ENCODE measurements around the gene CEP350. TPM values are rescaled to one million over a fixed set of nuclear protein-coding genes. Genes with fewer than 3 reads are reported as not detected.

CEP350 gene
- total RNA-seq, 4 donors from 2014 or later, result 40.0 to 60.3 (median 57.3) TPM

DNA sequence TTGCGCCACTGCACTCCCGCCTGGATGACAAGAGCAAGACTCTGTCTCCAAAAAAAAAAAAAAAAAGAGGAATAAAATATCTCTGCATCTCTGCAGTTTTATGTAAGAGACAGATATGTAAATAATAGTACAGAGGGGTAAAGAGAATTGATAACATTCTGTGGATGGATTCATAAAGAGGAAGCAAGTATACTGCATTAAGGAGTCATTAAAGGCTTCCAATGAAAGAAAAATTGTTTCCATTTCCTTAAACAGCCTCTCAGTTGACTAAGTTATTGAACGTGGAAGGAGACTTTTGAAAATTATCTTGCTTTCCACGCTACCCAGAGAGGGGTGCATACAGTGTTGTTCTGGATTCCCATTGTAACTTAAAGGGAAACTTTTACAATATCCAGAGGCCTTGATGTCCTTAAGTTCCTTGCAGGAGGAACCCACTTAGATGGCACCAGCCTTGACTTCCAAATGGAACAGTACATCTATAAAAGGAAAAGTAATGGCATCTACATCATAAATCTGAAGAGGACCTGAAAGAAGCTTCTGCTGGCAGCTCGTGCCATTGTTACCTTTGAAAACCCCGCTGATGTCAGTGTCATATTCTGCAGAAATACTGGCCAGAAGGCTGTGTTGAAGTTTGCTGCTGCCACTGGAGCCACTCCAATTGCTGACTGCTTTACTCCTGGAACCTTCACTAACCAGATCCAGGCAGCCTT is 13.8 kb downstream of the CEP350 start:
- intact Hi-C loops (cut with DNase I; ENCODE audit: low total_unique reads), result no loop called here
- Histone ChIP-seq H3K36me3 (no peaks in the 10 kb centered on the region), H3K4me1 (peaks cover 9 to 55% (median 18%) of the 10 kb centered on the region in 4 donors), H3K27ac (peak overlapping the region; percentile 38 to 72 (median 58)), H3K9me3 (peaks cover 0 to 11% of the 10 kb centered on the region in 2 donors), H3K4me3 (no peak overlapping the region), H3K27me3 (no peaks in the 10 kb centered on the region)
- in situ Hi-C loops (cut with MboI; ENCODE audit: low pct_ligation_motif_present in 1 of 4, low pct_unique_long_range_greater_than_20kb in 1 of 4, low sequenced_read_pairs in 3 of 4), result no loop called here
- TF ChIP-seq POLR2A (IDR thresholded peaks at IDR 0.05) (no peak), EP300 (IDR thresholded peaks at IDR 0.05; ENCODE audit: low read depth) (no peak), POLR2AphosphoS5 (IDR thresholded peaks at IDR 0.05) (no peak)
- TF ChIP-seq, protein P1, sequence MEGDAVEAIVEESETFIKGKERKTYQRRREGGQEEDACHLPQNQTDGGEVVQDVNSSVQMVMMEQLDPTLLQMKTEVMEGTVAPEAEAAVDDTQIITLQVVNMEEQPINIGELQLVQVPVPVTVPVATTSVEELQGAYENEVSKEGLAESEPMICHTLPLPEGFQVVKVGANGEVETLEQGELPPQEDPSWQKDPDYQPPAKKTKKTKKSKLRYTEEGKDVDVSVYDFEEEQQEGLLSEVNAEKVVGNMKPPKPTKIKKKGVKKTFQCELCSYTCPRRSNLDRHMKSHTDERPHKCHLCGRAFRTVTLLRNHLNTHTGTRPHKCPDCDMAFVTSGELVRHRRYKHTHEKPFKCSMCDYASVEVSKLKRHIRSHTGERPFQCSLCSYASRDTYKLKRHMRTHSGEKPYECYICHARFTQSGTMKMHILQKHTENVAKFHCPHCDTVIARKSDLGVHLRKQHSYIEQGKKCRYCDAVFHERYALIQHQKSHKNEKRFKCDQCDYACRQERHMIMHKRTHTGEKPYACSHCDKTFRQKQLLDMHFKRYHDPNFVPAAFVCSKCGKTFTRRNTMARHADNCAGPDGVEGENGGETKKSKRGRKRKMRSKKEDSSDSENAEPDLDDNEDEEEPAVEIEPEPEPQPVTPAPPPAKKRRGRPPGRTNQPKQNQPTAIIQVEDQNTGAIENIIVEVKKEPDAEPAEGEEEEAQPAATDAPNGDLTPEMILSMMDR (IDR thresholded peaks at IDR 0.05), result no peak
- WGBS, 2 donors (ENCODE audit: low coverage in 1 of 2), result 96 to 97% methylated on average over 5 to 6 of the region's 6 CpGs
- DNase-seq, result no peak

DNA sequence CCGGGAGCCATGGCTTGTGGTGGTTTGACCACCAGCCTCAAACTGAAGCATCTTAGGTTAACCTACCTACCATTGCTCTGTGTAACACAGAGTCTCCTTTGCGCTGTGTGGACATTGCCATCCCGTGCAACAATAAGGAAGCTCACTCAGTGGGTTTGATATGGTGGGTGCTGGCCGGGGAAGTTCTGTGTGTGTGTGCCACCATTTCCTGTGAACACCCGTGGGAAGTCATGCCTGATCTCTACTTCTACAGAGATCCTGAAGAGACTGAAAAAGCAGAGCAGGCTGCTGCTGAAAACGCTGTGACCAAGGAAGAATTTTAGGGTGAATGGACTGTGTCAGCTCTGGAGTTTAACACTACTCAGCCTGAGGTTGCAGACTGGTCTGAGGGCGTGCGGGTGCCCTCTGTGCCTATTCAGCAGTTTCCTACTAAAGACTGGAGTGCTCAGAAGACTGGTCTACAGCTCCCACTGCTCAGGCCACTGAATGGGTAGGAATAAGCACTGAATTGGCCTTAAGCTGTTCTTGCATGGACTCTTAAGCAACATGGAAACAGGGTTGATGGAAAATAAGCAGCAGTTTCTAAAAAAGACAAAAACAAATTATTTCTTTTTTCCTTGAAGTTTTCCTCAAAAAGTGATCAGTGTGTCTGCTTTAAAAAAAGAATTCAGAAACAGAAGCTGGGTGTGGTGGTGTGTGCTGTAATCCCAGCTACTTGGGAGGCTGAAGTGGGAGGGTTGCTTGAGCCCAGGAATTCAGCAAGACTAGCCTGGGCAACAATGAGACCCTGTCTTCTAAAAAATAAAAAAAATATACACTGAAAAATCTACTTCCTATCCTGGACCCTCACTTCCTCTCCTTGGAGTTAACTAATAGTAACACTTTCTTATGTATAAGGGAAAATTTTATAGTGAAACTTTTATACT is 14.6 kb downstream of the CEP350 start:
- H3K9me3 ChIP-seq, result peaks cover 0 to 11% of the 10 kb centered on the region in 2 donors
- H3K36me3 ChIP-seq, result no peaks in the 10 kb centered on the region
- DNase-seq, result no peak
- peak overlapping the region; percentile 38 to 72 (median 58) for H3K27ac ChIP-seq
- H3K4me3 ChIP-seq, result no peak overlapping the region
- H3K4me1 ChIP-seq, result peaks cover 9 to 49% (median 18%) of the 10 kb centered on the region in 4 donors
- no peaks in the 10 kb centered on the region for H3K27me3 ChIP-seq
- WGBS, 2 donors (ENCODE audit: low coverage in 1 of 2), result 69% methylated on average over 8 of the region's 8 CpGs; no CpG with 5 or more reads in 1 of the 2 donors
- in situ Hi-C loops (cut with MboI; ENCODE audit: low pct_ligation_motif_present in 1 of 4, low pct_unique_long_range_greater_than_20kb in 1 of 4, low sequenced_read_pairs in 3 of 4), result no loop called here
- TF ChIP-seq POLR2A (IDR thresholded peaks at IDR 0.05) (no peak), EP300 (IDR thresholded peaks at IDR 0.05; ENCODE audit: low read depth) (no peak), POLR2AphosphoS5 (IDR thresholded peaks at IDR 0.05) (no peak)
- TF ChIP-seq, protein P1 (IDR thresholded peaks at IDR 0.05), result no peak
- intact Hi-C loops (cut with DNase I; ENCODE audit: low total_unique reads), result no loop called here

DNA sequence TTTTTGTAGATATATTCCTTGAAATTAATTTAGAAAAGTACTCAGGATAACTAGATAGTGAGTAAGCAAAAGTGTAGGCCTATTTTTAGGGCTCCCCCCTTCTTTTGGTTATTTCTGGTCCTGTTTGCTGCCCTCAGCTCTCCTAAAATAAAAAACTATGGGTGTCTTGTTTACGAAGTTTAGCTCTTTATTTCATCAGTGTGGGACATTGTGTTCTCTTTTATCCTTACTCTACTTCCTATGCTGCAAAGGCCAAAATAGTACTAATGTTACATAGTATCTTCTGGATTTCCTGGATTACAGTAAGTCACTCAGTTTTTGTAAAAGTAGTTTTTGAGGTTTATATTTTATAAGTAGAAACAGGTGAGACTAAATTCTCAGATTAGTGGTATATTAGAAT is 15.4 kb downstream of the CEP350 start:
- H3K27ac ChIP-seq, result peak overlapping the region; percentile 38 to 72 (median 58)
- intact Hi-C loops (cut with DNase I; ENCODE audit: low total_unique reads), result no loop called here
- peaks cover 0 to 11% of the 10 kb centered on the region in 2 donors for H3K9me3 ChIP-seq
- no peak overlapping the region for H3K4me3 ChIP-seq
- H3K4me1 ChIP-seq, result peaks cover 9 to 42% (median 18%) of the 10 kb centered on the region in 4 donors
- DNase-seq, result no peak
- no peaks in the 10 kb centered on the region for H3K27me3 ChIP-seq
- TF ChIP-seq EP300 (IDR thresholded peaks at IDR 0.05; ENCODE audit: low read depth) (peak; percentile 78), POLR2A (IDR thresholded peaks at IDR 0.05) (no peak), POLR2AphosphoS5 (IDR thresholded peaks at IDR 0.05) (peak in 2 of 3 donors; percentile 46 to 53)
- TF ChIP-seq, protein P1 (IDR thresholded peaks at IDR 0.05), result no peak
- H3K36me3 ChIP-seq, result no peaks in the 10 kb centered on the region
- 68 to 83% methylated on average over 1 of the region's 1 CpG for WGBS, 2 donors (ENCODE audit: low coverage in 1 of 2)
- in situ Hi-C loops (cut with MboI; ENCODE audit: low pct_ligation_motif_present in 1 of 4, low pct_unique_long_range_greater_than_20kb in 1 of 4, low sequenced_read_pairs in 3 of 4), result no loop called here

Data from transverse colon (tissue), 4 donors.